ENCODE results near the gene BTBD10.

The BTBD10 gene

GRCh38 chr11:13349581-13349980, 113.4 kb downstream of the BTBD10 start:
- no peaks in the 10 kb centered on the region for H3K36me3 ChIP-seq (ENCODE audit: insufficient read depth, low read length)
- H3K4me3 ChIP-seq (ENCODE audit: low read length), result no peak overlapping the region
- H3K9ac ChIP-seq (ENCODE audit: low read depth, low read length), result no peak overlapping the region
- no peaks in the 10 kb centered on the region for H3K27me3 ChIP-seq (ENCODE audit: insufficient read depth, low read length)
- 90% methylated on average over 6 of the region's 6 CpGs for WGBS
- no peaks in the 10 kb centered on the region for H3K4me1 ChIP-seq (ENCODE audit: insufficient read depth, low read length)
- no peak overlapping the region for H3K27ac ChIP-seq (ENCODE audit: low read depth, low read length)
- H3K9me3 ChIP-seq (ENCODE audit: insufficient read depth, low read depth, low read length), result no peaks in the 10 kb centered on the region

DNA sequence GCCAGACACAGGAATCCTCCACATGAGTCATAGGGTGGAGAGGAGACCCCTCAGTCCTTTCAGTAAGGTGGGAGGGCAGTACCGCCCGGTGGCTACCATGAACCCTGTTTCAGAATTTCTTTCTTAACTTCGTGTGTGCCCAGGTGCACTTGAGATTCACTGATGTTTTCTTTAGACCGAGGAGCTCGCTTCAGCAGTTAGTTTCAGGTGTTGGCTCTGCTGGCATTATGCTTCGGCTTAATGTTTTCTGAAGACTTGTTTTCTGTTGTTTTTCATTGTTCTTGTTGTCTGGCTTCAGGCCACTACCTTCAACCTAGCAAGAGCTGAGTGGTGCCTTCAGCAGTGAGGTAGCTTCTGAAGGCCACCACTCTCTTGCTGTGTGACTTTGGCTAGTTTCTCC, 114.0 kb downstream of the BTBD10 start:
- Histone ChIP-seq H3K27me3 (ENCODE audit: insufficient read depth, low read length) (no peaks in the 10 kb centered on the region), H3K4me1 (ENCODE audit: insufficient read depth, low read length) (no peaks in the 10 kb centered on the region), H3K36me3 (ENCODE audit: insufficient read depth, low read length) (no peaks in the 10 kb centered on the region), H3K27ac (ENCODE audit: low read depth, low read length) (no peak overlapping the region), H3K4me3 (ENCODE audit: low read length) (no peak overlapping the region), H3K9ac (ENCODE audit: low read depth, low read length) (no peak overlapping the region), H3K9me3 (ENCODE audit: insufficient read depth, low read depth, low read length) (no peaks in the 10 kb centered on the region)
- 92% methylated on average over 6 of the region's 6 CpGs for WGBS

DNA sequence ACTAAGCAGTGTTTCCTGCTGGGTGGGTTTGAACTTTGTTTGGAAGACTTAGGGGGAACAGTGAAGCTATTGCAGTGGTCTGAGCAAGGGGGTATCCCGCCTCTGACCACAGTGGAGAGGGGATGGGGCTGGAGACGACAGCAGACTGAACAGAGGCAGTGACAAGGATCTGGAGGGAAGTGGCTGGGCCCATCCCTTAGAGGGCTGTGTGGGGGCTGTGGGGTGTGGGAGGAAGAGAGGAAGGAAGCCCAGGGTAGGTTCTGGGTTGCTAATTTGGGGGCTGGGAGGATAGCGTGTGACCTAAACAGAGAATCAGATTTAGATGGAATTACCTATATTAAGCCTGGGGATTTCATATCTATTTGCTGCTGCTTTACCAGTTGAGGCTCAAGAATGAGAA, 114.7 kb downstream of the BTBD10 start:
- H3K4me1 ChIP-seq (ENCODE audit: insufficient read depth, low read length), result no peaks in the 10 kb centered on the region
- H3K4me3 ChIP-seq (ENCODE audit: low read length), result no peak overlapping the region
- H3K27me3 ChIP-seq (ENCODE audit: insufficient read depth, low read length), result no peaks in the 10 kb centered on the region
- WGBS, result 86% methylated on average over 3 of the region's 3 CpGs
- H3K27ac ChIP-seq (ENCODE audit: low read depth, low read length), result no peak overlapping the region
- H3K36me3 ChIP-seq (ENCODE audit: insufficient read depth, low read length), result no peaks in the 10 kb centered on the region
- no peaks in the 10 kb centered on the region for H3K9me3 ChIP-seq (ENCODE audit: insufficient read depth, low read depth, low read length)
- no peak overlapping the region for H3K9ac ChIP-seq (ENCODE audit: low read depth, low read length)

DNA sequence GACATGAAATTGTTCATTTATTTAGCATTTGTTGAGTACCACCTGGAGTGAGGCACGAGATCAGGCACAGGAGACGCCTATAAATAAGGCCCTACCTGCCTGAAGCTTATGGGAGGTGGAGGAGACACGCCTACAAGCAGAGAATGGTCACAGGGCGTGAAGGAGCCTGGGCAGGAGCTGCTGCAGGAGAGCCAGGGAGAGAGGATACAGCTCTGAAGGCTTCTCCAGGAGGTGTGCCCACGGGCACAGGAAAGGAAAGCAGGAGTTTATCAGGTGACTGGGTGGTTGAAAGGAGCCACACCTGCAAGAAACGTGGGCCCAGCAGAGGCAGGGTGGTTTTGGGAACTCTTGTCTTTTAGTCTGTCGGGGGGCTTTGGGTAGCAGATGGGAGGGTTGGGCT, 115.1 kb downstream of the BTBD10 start:
- Histone ChIP-seq H3K4me1 (ENCODE audit: insufficient read depth, low read length) (no peaks in the 10 kb centered on the region), H3K27me3 (ENCODE audit: insufficient read depth, low read length) (no peaks in the 10 kb centered on the region), H3K9me3 (ENCODE audit: insufficient read depth, low read depth, low read length) (no peaks in the 10 kb centered on the region), H3K27ac (ENCODE audit: low read depth, low read length) (no peak overlapping the region), H3K9ac (ENCODE audit: low read depth, low read length) (no peak overlapping the region), H3K4me3 (ENCODE audit: low read length) (no peak overlapping the region), H3K36me3 (ENCODE audit: insufficient read depth, low read length) (no peaks in the 10 kb centered on the region)
- 78% methylated on average over 7 of the region's 7 CpGs for WGBS

DNA sequence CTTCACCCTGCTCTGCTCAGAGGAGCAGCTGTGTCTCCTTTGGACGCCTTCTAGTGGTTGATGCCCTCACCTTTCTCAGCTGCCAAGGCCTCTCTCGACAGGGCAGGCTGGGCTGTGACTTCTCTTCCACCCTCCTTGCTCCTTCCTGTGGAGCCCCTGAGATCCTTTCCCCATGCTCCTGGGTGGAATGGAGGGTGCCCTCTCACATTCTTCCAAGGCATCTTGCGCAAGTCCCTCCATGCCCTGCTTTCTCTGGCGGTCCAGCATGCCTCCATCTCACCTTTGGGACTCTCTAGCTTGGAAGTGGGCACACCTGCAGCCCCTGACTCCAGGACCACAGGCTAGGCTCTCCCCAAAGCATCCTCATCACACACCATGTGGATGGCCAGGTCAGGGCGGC, 116.6 kb downstream of the BTBD10 start:
- no peak overlapping the region for H3K9ac ChIP-seq (ENCODE audit: low read depth, low read length)
- no peaks in the 10 kb centered on the region for H3K36me3 ChIP-seq (ENCODE audit: insufficient read depth, low read length)
- H3K9me3 ChIP-seq (ENCODE audit: insufficient read depth, low read depth, low read length), result no peaks in the 10 kb centered on the region
- 91% methylated on average over 5 of the region's 5 CpGs for WGBS
- no peaks in the 10 kb centered on the region for H3K27me3 ChIP-seq (ENCODE audit: insufficient read depth, low read length)
- no peak overlapping the region for H3K27ac ChIP-seq (ENCODE audit: low read depth, low read length)
- no peaks in the 10 kb centered on the region for H3K4me1 ChIP-seq (ENCODE audit: insufficient read depth, low read length)
- H3K4me3 ChIP-seq (ENCODE audit: low read length), result no peak overlapping the region

DNA sequence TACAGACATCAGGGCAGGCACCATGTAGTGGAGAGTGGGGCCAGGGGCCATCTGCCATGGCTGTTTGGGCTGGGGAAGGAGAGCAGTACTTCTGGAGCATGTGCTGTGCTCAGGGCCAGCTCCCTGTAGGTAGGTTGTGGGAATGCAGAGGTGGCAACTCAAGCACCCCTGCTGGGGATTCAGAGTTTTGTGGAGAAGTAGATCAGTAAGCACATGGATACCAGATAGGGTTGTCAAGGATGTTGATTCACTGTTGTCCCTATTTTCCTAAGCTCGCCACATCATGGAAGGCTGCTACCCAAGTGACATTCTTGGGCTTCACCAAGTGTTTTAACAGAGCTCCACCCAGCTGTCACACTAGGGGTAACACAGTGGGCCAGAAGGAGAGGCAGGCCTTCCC, 118.2 kb downstream of the BTBD10 start:
- Histone ChIP-seq H3K36me3 (ENCODE audit: insufficient read depth, low read length) (no peaks in the 10 kb centered on the region), H3K27me3 (ENCODE audit: insufficient read depth, low read length) (no peaks in the 10 kb centered on the region), H3K4me3 (ENCODE audit: low read length) (no peak overlapping the region), H3K27ac (ENCODE audit: low read depth, low read length) (no peak overlapping the region), H3K4me1 (ENCODE audit: insufficient read depth, low read length) (no peaks in the 10 kb centered on the region), H3K9ac (ENCODE audit: low read depth, low read length) (no peak overlapping the region), H3K9me3 (ENCODE audit: insufficient read depth, low read depth, low read length) (no peaks in the 10 kb centered on the region)
- WGBS, result 93% methylated on average over 1 of the region's 1 CpG

DNA sequence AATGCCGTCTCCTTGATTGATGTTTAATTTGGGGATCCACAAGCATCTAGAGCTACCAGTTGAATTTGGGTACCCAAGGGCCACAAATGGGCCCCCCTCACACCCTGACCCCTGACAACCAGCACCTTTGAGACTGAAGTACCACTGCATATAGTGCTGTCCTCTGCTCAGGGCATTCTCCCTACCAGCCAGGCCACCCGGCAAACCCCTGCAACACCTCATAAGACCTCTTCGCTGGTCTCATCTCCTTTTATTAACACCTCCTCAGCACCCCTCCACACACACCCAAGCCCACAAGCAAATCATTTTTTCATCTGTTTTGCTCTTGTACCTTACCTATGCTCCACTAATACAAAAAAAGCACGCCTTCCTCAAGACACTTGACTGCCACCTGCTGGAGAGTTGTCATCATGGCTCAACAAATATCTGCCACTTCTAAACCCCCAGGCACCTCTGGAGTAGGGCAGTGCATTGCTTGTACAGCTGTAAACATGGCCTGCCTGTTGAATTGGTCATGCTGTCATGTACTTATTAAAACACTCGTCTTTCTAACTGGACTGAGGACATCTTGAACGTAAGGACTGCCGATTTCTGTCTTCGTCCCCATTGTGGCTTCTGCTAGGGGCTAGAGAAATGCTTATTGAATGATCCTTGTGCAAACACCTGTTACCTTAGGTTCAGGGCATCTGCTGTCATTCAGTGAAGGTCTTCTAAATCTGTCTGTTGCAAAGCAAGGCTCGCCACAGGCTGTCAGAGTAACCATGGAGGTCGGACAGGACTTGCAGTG, 118.9 kb downstream of the BTBD10 start:
- Histone ChIP-seq H3K4me1 (ENCODE audit: insufficient read depth, low read length) (no peaks in the 10 kb centered on the region), H3K9me3 (ENCODE audit: insufficient read depth, low read depth, low read length) (no peaks in the 10 kb centered on the region), H3K27me3 (ENCODE audit: insufficient read depth, low read length) (no peaks in the 10 kb centered on the region), H3K36me3 (ENCODE audit: insufficient read depth, low read length) (no peaks in the 10 kb centered on the region), H3K27ac (ENCODE audit: low read depth, low read length) (no peak overlapping the region), H3K9ac (ENCODE audit: low read depth, low read length) (no peak overlapping the region), H3K4me3 (ENCODE audit: low read length) (no peak overlapping the region)
- 70% methylated on average over 10 of the region's 10 CpGs for WGBS

- no peaks in the 10 kb centered on the region for H3K9me3 ChIP-seq (ENCODE audit: insufficient read depth, low read depth, low read length)
- H3K27ac ChIP-seq (ENCODE audit: low read depth, low read length), result no peak overlapping the region
- H3K4me1 ChIP-seq (ENCODE audit: insufficient read depth, low read length), result no peaks in the 10 kb centered on the region
- no peak overlapping the region for H3K4me3 ChIP-seq (ENCODE audit: low read length)
- WGBS, result 94% methylated on average over 4 of the region's 4 CpGs
- no peaks in the 10 kb centered on the region for H3K27me3 ChIP-seq (ENCODE audit: insufficient read depth, low read length)
- H3K36me3 ChIP-seq (ENCODE audit: insufficient read depth, low read length), result no peaks in the 10 kb centered on the region
- no peak overlapping the region for H3K9ac ChIP-seq (ENCODE audit: low read depth, low read length)
These were observed 120.0 kb downstream of the BTBD10 start for GRCh38 chr11:13343067-13343466.

DNA sequence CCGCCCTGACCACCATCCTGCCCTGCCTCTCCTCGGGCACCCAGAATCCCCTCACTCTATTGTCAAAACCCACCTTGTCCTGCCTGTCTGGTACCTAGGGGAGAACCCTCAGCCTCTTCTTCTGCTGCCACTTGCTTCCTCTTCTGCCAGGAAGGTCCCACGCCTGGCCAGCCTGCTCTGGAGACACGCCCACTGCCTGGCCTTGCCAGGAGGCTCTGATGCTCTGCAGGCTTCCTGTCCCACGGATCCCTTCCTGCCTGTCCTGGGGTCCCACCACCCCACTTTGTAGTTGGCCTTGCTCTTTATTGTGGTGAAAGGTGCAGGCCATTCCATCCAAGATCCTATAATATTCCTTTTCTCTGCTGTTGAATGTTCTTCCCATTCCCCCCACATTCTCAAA, 122.0 kb downstream of the BTBD10 start:
- no peaks in the 10 kb centered on the region for H3K36me3 ChIP-seq (ENCODE audit: insufficient read depth, low read length)
- no peak overlapping the region for H3K27ac ChIP-seq (ENCODE audit: low read depth, low read length)
- no peaks in the 10 kb centered on the region for H3K27me3 ChIP-seq (ENCODE audit: insufficient read depth, low read length)
- WGBS, result 87% methylated on average over 5 of the region's 5 CpGs
- H3K4me1 ChIP-seq (ENCODE audit: insufficient read depth, low read length), result no peaks in the 10 kb centered on the region
- no peak overlapping the region for H3K9ac ChIP-seq (ENCODE audit: low read depth, low read length)
- H3K4me3 ChIP-seq (ENCODE audit: low read length), result no peak overlapping the region
- no peaks in the 10 kb centered on the region for H3K9me3 ChIP-seq (ENCODE audit: insufficient read depth, low read depth, low read length)

DNA sequence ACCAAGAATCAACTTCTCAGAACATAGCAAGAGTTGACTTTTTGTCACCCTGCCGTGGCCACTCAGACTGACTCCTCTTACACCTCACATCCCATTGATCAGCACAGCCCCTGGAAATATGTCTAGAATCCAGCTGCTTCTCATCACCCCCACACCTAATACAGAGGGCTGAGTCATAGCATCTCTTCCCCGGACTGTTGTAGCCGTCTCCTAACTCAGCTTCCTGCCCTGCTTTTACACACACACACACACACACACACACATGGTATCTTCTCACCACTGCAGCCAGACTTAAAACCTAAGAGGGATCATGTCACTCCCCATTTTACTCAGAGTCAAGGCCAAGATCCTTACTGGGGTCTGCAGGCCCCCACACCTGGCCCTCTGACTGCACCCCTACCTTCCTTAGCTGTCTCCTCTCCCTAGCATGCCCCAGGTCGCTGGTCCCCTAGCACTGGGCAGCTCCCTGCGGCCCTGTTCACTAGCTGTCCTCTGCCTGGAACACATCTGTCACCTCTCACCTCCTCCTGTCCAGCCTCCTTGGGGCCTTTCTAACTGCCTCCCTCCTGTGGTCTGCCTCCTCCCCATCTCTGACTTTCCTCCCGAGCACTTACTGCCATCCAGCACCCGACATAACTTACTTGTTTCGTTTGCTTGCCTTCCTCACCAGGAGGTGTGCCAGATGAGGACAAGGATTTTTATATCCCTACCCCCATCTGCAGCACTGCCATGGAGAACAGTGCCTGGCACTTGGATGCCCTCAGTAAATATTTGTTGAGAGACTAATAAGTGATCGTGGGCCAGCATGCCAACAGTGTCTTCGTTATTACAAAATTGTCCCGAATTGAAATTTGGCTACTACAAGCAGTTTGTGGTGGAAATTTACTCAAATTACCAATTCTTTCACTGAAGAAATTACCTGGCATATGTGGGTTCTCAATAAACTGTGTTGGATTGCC, 123.5 kb downstream of the BTBD10 start:
- Histone ChIP-seq H3K4me3 (ENCODE audit: low read length) (no peak overlapping the region), H3K9ac (ENCODE audit: low read depth, low read length) (no peak overlapping the region), H3K9me3 (ENCODE audit: insufficient read depth, low read depth, low read length) (no peaks in the 10 kb centered on the region), H3K36me3 (ENCODE audit: insufficient read depth, low read length) (no peaks in the 10 kb centered on the region), H3K4me1 (ENCODE audit: insufficient read depth, low read length) (no peaks in the 10 kb centered on the region), H3K27ac (ENCODE audit: low read depth, low read length) (no peak overlapping the region), H3K27me3 (ENCODE audit: insufficient read depth, low read length) (no peaks in the 10 kb centered on the region)
- WGBS, result 82% methylated on average over 11 of the region's 11 CpGs

DNA sequence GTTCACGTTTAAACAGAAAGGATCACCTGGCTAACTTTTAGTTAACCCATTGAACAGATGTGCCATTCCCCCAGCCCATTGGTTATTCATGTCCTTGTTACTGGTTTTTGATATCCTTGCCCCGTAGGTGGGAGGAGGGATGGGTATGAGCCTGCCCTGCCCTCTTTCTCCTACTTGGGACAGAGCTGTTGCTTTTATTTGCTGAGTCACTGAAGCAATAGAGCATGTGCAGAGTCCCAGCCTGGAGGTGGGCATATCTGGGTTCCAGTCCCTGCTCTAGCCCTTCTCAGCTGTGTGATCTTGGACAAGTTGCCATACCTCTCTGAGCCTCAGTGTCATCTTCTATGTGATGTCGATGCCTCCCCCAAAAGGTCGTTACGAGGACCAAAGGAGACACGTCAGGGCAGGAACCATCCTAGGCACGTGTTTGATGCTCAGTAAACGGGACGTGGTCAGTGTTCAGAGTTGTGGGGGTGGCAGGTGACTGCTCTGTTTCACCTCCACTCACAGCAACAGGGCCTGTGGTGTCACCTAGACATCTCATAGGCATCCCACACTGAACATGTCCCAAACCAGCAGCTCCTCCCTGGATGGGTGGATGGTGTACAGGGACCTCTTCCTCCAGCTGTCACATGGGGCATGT, 124.5 kb downstream of the BTBD10 start:
- H3K36me3 ChIP-seq (ENCODE audit: insufficient read depth, low read length), result no peaks in the 10 kb centered on the region
- H3K4me1 ChIP-seq (ENCODE audit: insufficient read depth, low read length), result no peaks in the 10 kb centered on the region
- H3K4me3 ChIP-seq (ENCODE audit: low read length), result no peak overlapping the region
- 93% methylated on average over 9 of the region's 9 CpGs for WGBS
- no peaks in the 10 kb centered on the region for H3K9me3 ChIP-seq (ENCODE audit: insufficient read depth, low read depth, low read length)
- H3K27me3 ChIP-seq (ENCODE audit: insufficient read depth, low read length), result no peaks in the 10 kb centered on the region
- no peak overlapping the region for H3K9ac ChIP-seq (ENCODE audit: low read depth, low read length)
- no peak overlapping the region for H3K27ac ChIP-seq (ENCODE audit: low read depth, low read length)
